Liver (tissue), 3 donors: Measurements from ENCODE around the gene PDZD2.

Experiments used
- EGR1 ChIP-seq, 2 donors: IDR thresholded peaks; 2 replicates each; pipeline ENCODE4 v1.6.1; 2016 to 2018; ENCODE audit warnings: antibody characterized with exemption in 2 of 2, low read depth in 2 of 2
- FOXA1 ChIP-seq: IDR thresholded peaks from 2 replicates; pipeline ENCODE4 v1.6.1; 2016; ENCODE audit warnings: antibody characterized with exemption
- GABPA ChIP-seq, 2 donors: IDR thresholded peaks in 1 of 2; conservative IDR thresholded peaks in 1 of 2; 2 replicates each; pipeline ENCODE4 v1.6.1; 2016; ENCODE audit warnings: antibody characterized with exemption in 2 of 2, mild to moderate bottlenecking in 1 of 2, moderate library complexity in 1 of 2
- HNF4G ChIP-seq: IDR thresholded peaks from 2 replicates; pipeline ENCODE4 v1.6.1; 2016; ENCODE audit warnings: antibody characterized with exemption
- MAX ChIP-seq: IDR thresholded peaks from 2 replicates; pipeline ENCODE4 v1.6.1; 2016; ENCODE audit warnings: antibody characterized with exemption
- RAD21 ChIP-seq, 2 donors: IDR thresholded peaks; 2 replicates each; pipeline ENCODE4 v1.6.1; 2016; ENCODE audit warnings: antibody characterized with exemption in 2 of 2, mild to moderate bottlenecking in 2 of 2
- SP1 ChIP-seq: IDR thresholded peaks from 2 replicates; pipeline ENCODE4 v1.6.1; 2018; ENCODE audit warnings: antibody characterized with exemption, mild to moderate bottlenecking
- TAF1 ChIP-seq: conservative IDR thresholded peaks from 2 replicates; pipeline ENCODE4 v1.6.1; 2016; ENCODE audit warnings: antibody characterized with exemption, mild to moderate bottlenecking
- YY1 ChIP-seq: IDR thresholded peaks from 2 replicates; pipeline ENCODE4 v1.6.1; 2016; ENCODE audit warnings: antibody characterized with exemption, mild to moderate bottlenecking
- ZBTB33 ChIP-seq: IDR thresholded peaks from 2 replicates; pipeline ENCODE4 v1.6.1; 2016; ENCODE audit warnings: antibody characterized with exemption
- TF ChIP-seq, protein P1 (sequence below): fragments of 150-350 bp; IDR thresholded peaks from 2 replicates; pipeline ENCODE4 v1.5.1; 2017; ENCODE audit warnings: improper control_type of control experiment, low read depth, low read length; ENCODE audit not compliant: missing input control
- TF ChIP-seq, protein P2 (sequence below): IDR thresholded peaks from 2 replicates; pipeline ENCODE4 v1.6.1; 2016; ENCODE audit warnings: antibody characterized with exemption, mild to moderate bottlenecking
- donor health status: healthy.
- donor health status: healthy.

GRCh38 chr5:32132757-32133156 lies 493.8 kb downstream of the PDZD2 start:
- TF ChIP-seq FOXA1 (no peak), RAD21 (IDR thresholded peaks at IDR 0.05) (no peak), GABPA (IDR thresholded peaks at IDR 0.05 in 1 of 2, conservative IDR thresholded peaks at IDR 0.05 in 1 of 2) (no peak), YY1 (no peak), SP1 (no peak), EGR1 (IDR thresholded peaks at IDR 0.05; ENCODE audit: low read depth in 2 of 2) (no peak), HNF4G (no peak), MAX (no peak), ZBTB33 (no peak), TAF1 (no peak)
- TF ChIP-seq, protein P1, sequence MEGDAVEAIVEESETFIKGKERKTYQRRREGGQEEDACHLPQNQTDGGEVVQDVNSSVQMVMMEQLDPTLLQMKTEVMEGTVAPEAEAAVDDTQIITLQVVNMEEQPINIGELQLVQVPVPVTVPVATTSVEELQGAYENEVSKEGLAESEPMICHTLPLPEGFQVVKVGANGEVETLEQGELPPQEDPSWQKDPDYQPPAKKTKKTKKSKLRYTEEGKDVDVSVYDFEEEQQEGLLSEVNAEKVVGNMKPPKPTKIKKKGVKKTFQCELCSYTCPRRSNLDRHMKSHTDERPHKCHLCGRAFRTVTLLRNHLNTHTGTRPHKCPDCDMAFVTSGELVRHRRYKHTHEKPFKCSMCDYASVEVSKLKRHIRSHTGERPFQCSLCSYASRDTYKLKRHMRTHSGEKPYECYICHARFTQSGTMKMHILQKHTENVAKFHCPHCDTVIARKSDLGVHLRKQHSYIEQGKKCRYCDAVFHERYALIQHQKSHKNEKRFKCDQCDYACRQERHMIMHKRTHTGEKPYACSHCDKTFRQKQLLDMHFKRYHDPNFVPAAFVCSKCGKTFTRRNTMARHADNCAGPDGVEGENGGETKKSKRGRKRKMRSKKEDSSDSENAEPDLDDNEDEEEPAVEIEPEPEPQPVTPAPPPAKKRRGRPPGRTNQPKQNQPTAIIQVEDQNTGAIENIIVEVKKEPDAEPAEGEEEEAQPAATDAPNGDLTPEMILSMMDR, result no peak
- TF ChIP-seq, protein P2, sequence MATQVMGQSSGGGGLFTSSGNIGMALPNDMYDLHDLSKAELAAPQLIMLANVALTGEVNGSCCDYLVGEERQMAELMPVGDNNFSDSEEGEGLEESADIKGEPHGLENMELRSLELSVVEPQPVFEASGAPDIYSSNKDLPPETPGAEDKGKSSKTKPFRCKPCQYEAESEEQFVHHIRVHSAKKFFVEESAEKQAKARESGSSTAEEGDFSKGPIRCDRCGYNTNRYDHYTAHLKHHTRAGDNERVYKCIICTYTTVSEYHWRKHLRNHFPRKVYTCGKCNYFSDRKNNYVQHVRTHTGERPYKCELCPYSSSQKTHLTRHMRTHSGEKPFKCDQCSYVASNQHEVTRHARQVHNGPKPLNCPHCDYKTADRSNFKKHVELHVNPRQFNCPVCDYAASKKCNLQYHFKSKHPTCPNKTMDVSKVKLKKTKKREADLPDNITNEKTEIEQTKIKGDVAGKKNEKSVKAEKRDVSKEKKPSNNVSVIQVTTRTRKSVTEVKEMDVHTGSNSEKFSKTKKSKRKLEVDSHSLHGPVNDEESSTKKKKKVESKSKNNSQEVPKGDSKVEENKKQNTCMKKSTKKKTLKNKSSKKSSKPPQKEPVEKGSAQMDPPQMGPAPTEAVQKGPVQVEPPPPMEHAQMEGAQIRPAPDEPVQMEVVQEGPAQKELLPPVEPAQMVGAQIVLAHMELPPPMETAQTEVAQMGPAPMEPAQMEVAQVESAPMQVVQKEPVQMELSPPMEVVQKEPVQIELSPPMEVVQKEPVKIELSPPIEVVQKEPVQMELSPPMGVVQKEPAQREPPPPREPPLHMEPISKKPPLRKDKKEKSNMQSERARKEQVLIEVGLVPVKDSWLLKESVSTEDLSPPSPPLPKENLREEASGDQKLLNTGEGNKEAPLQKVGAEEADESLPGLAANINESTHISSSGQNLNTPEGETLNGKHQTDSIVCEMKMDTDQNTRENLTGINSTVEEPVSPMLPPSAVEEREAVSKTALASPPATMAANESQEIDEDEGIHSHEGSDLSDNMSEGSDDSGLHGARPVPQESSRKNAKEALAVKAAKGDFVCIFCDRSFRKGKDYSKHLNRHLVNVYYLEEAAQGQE, result no peak
